Kidney epithelial cell (primary cell): ENCODE data around the gene CRHBP. TPM values are rescaled to one million over a fixed set of nuclear protein-coding genes. Genes with fewer than 3 reads are reported as not detected.
"Not testable (repeated sequence)": the region's sequence is repeated elsewhere in the genome, so short reads cannot be mapped to it uniquely, and the experiment has no call there.

Source experiments
- DNase-seq: peaks from one replicate; pipeline ENCODE4 v3.0.0-alpha.2; 2010; ENCODE audit warnings: low read depth
- H3K27me3 ChIP-seq: 2 replicates; pipeline ENCODE4 v1.6.0; 2011; ENCODE audit warnings: low read length; ENCODE audit not compliant: control insufficient read depth, insufficient read depth
- H3K36me3 ChIP-seq: 2 replicates; pipeline ENCODE4 v1.5.1; 2011; ENCODE audit warnings: low read length; ENCODE audit not compliant: control insufficient read depth, insufficient read depth
- H3K4me3 ChIP-seq: 2 replicates; pipeline ENCODE4 v1.5.1; 2011; ENCODE audit warnings: low read depth, mild to moderate bottlenecking, control low read depth, low read length
- CTCF ChIP-seq: IDR thresholded peaks from 2 replicates; pipeline ENCODE4 v1.5.1; 2011; ENCODE audit warnings: mild to moderate bottlenecking, moderate library complexity, low read length, control low read depth, inconsistent platforms; ENCODE audit not compliant: insufficient read depth, poor library complexity, severe bottlenecking
- total RNA-seq: library from RNA; depleted of rRNA; stranded (reverse); fragments of >200 nt; gene quantifications from 2 replicates; pipeline ENCODE4 v1.2.3, GENCODE V29; 2015

Gene CRHBP
- total RNA-seq, 1 donor from 2014 or later = not detected

- no peaks in the 10 kb centered on the region for H3K36me3 ChIP-seq
- H3K4me3 ChIP-seq = no peak overlapping the region
- no peak for DNase-seq
- no peak for TF ChIP-seq CTCF
- no peaks in the 10 kb centered on the region for H3K27me3 ChIP-seq
These were observed 10.3 kb upstream of the CRHBP start for GRCh38 chr5:76942581-76942980.

- no peaks in the 10 kb centered on the region for H3K27me3 ChIP-seq
- no peak overlapping the region for H3K4me3 ChIP-seq
- no peak for TF ChIP-seq CTCF
- H3K36me3 ChIP-seq = no peaks in the 10 kb centered on the region
- no peak for DNase-seq
These were observed 9.8 kb upstream of the CRHBP start for GRCh38 chr5:76943006-76943405.

GRCh38 chr5:76944638-76945037 lies 8.2 kb upstream of the CRHBP start:
- Histone ChIP-seq H3K4me3 (no peak overlapping the region), H3K36me3 (no peaks in the 10 kb centered on the region), H3K27me3 (no peaks in the 10 kb centered on the region)
- TF ChIP-seq CTCF = no peak
- DNase-seq = no peak

- DNase-seq, H3K36me3 ChIP-seq, H3K4me3 ChIP-seq, H3K27me3 ChIP-seq: not testable (repeated sequence)
These were observed 7.6 kb upstream of the CRHBP start for GRCh38 chr5:76945238-76945637.

- Histone ChIP-seq H3K4me3 (no peak overlapping the region), H3K36me3 (no peaks in the 10 kb centered on the region), H3K27me3 (no peaks in the 10 kb centered on the region)
- no peak for TF ChIP-seq CTCF
- DNase-seq = no peak
These were observed 6.8 kb upstream of the CRHBP start for GRCh38 chr5:76946090-76946489.

- no peak for TF ChIP-seq CTCF
- H3K36me3 ChIP-seq = no peaks in the 10 kb centered on the region
- H3K4me3 ChIP-seq = no peak overlapping the region
- no peak for DNase-seq
- H3K27me3 ChIP-seq = no peaks in the 10 kb centered on the region
These were observed 5.8 kb upstream of the CRHBP start for GRCh38 chr5:76947082-76947503.
